Measurements from ENCODE around the gene SLC12A8.

GRCh38 chr3:125190786-125191185 lies 21.8 kb downstream of the SLC12A8 start:
- TF ChIP-seq POLR2AphosphoS5 (IDR thresholded peaks at IDR 0.05) (no peak), CTCF (IDR thresholded peaks at IDR 0.05) (no peak), POLR2A (IDR thresholded peaks at IDR 0.05) (no peak)
